Measurements from ENCODE around the gene PCDHGB2.
"Not testable (repeated sequence)": the region's sequence is repeated elsewhere in the genome, so short reads cannot be mapped to it uniquely, and the experiment has no call there.

Gene PCDHGB2

DNA sequence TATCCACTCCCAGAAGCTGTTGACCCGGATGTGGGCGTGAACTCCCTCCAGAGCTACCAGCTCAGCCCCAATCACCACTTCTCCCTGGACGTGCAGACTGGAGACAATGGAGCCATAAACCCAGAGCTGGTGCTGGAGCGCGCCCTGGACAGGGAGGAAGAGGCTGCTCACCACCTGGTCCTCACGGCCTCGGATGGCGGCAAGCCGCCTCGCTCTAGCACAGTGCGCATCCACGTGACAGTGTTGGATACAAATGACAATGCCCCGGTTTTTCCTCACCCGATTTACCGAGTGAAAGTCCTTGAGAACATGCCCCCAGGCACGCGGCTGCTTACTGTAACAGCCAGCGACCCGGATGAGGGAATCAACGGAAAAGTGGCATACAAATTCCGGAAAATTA lies 33.5 kb downstream of the PCDHGB2 start:
- H3K27me3 ChIP-seq (ENCODE audit: control insufficient read depth, insufficient read depth, low read length), result no peaks in the 10 kb centered on the region
- peaks cover 33% of the 10 kb centered on the region for H3K9me3 ChIP-seq (ENCODE audit: control insufficient read depth, low read depth, low read length)
- H3K4me3 ChIP-seq (ENCODE audit: low read length), result no peak overlapping the region
- no peak overlapping the region for H3K9ac ChIP-seq (ENCODE audit: low read length)
- H3K36me3 ChIP-seq (ENCODE audit: control insufficient read depth, low read depth, low read length), result no peaks in the 10 kb centered on the region
- no peak overlapping the region for H3K27ac ChIP-seq (ENCODE audit: low read length)
- H3K4me1 ChIP-seq (ENCODE audit: control insufficient read depth, low read depth, low read length), result no peaks in the 10 kb centered on the region

GRCh38 chr5:141394401-141395187 lies 34.8 kb downstream of the PCDHGB2 start:
- not testable (repeated sequence) for H3K27me3 ChIP-seq (ENCODE audit: control insufficient read depth, insufficient read depth, low read length); H3K36me3 ChIP-seq (ENCODE audit: control insufficient read depth, low read depth, low read length); H3K9ac ChIP-seq (ENCODE audit: low read length); H3K4me3 ChIP-seq (ENCODE audit: low read length); H3K4me1 ChIP-seq (ENCODE audit: control insufficient read depth, low read depth, low read length); H3K27ac ChIP-seq (ENCODE audit: low read length)
- peaks cover 34% of the 10 kb centered on the region for H3K9me3 ChIP-seq (ENCODE audit: control insufficient read depth, low read depth, low read length)

DNA sequence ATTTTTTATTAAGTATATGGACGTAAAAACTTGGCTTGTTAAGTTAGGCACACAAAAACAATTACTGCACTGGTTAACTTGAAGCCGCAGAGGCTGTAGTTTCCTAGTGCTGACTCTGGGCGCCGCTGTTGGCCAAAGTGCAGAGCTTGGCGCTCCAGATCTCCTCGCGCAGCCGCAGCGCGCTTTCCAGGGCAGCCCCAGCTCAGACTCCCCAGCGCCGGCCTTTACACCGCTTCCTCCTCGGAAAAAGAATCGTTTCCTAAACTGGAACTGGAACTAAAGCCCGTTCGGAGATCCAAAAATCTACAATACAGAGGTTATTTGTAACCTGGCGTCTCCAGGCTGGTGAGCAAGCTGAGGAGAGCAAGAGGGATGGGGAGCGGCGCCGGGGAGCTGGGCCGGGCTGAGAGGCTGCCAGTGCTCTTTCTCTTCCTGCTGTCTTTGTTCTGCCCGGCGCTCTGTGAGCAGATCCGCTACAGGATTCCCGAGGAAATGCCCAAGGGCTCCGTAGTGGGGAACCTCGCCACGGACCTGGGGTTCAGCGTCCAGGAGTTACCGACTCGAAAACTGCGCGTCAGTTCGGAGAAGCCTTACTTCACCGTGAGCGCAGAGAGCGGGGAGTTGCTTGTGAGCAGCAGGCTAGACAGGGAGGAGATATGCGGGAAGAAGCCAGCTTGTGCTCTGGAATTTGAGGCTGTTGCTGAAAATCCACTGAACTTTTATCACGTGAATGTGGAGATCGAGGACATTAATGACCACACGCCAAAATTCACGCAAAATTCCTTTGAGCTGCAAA lies 38.2 kb downstream of the PCDHGB2 start, which contains the start of gene PCDHGB5:
PCDHGB5 (plus strand) TSS at position 192 of the 796 bp plus-strand sequence; CDS start at position 373, 181 bp downstream.
- peaks cover 24% of the 10 kb centered on the region for H3K9me3 ChIP-seq (ENCODE audit: control insufficient read depth, low read depth, low read length)
- not testable (repeated sequence) for H3K27me3 ChIP-seq (ENCODE audit: control insufficient read depth, insufficient read depth, low read length); H3K4me3 ChIP-seq (ENCODE audit: low read length); H3K36me3 ChIP-seq (ENCODE audit: control insufficient read depth, low read depth, low read length); H3K27ac ChIP-seq (ENCODE audit: low read length); H3K9ac ChIP-seq (ENCODE audit: low read length); H3K4me1 ChIP-seq (ENCODE audit: control insufficient read depth, low read depth, low read length)

DNA sequence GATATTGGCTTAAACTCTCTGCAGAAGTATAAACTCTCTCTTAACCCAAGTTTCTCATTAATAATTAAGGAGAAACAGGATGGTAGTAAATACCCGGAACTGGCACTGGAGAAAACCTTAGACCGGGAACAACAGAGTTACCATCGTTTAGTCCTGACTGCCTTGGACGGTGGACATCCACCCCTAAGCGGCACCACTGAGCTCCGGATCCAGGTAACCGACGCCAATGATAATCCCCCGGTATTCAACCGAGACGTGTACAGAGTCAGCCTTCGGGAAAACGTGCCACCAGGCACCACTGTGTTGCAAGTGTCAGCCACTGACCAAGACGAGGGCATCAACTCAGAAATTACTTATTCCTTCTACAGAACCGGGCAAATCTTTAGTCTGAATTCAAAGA lies 38.8 kb downstream of the PCDHGB2 start:
- no peaks in the 10 kb centered on the region for H3K27me3 ChIP-seq (ENCODE audit: control insufficient read depth, insufficient read depth, low read length)
- peaks cover 24% of the 10 kb centered on the region for H3K9me3 ChIP-seq (ENCODE audit: control insufficient read depth, low read depth, low read length)
- H3K4me3 ChIP-seq (ENCODE audit: low read length), result no peak overlapping the region
- H3K4me1 ChIP-seq (ENCODE audit: control insufficient read depth, low read depth, low read length), result no peaks in the 10 kb centered on the region
- no peaks in the 10 kb centered on the region for H3K36me3 ChIP-seq (ENCODE audit: control insufficient read depth, low read depth, low read length)
- H3K9ac ChIP-seq (ENCODE audit: low read length), result no peak overlapping the region
- H3K27ac ChIP-seq (ENCODE audit: low read length), result no peak overlapping the region

GRCh38 chr5:141399555-141400258 lies 39.9 kb downstream of the PCDHGB2 start:
- Histone ChIP-seq H3K27me3 (ENCODE audit: control insufficient read depth, insufficient read depth, low read length) (no peaks in the 10 kb centered on the region), H3K4me3 (ENCODE audit: low read length) (no peak overlapping the region), H3K27ac (ENCODE audit: low read length) (no peak overlapping the region), H3K9me3 (ENCODE audit: control insufficient read depth, low read depth, low read length) (peaks cover 19% of the 10 kb centered on the region), H3K36me3 (ENCODE audit: control insufficient read depth, low read depth, low read length) (no peaks in the 10 kb centered on the region), H3K4me1 (ENCODE audit: control insufficient read depth, low read depth, low read length) (no peaks in the 10 kb centered on the region), H3K9ac (ENCODE audit: low read length) (no peak overlapping the region)

- H3K9me3 ChIP-seq (ENCODE audit: control insufficient read depth, low read depth, low read length), result peaks cover 14% of the 10 kb centered on the region
- no peak within 1 kb of the TSS for H3K27ac ChIP-seq (ENCODE audit: low read length)
- no peaks in the 10 kb centered on the region for H3K36me3 ChIP-seq (ENCODE audit: control insufficient read depth, low read depth, low read length)
- H3K4me3 ChIP-seq (ENCODE audit: low read length), result no peak within 1 kb of the TSS
- no peaks in the 10 kb centered on the region for H3K4me1 ChIP-seq (ENCODE audit: control insufficient read depth, low read depth, low read length)
- no peak within 1 kb of the TSS for H3K9ac ChIP-seq (ENCODE audit: low read length)
- H3K27me3 ChIP-seq (ENCODE audit: control insufficient read depth, insufficient read depth, low read length), result no peaks in the 10 kb centered on the region
Measured at GRCh38 chr5:141402553-141403243, 42.9 kb downstream of the PCDHGB2 start, which contains the start of gene PCDHGA9. Gene PCDHGA9, plus strand, starts transcription at chr5:141402778. Its CDS starts 175 bp downstream, at chr5:141402953.

- Histone ChIP-seq H3K9me3 (ENCODE audit: control insufficient read depth, low read depth, low read length) (peaks cover 14% of the 10 kb centered on the region), H3K4me3 (ENCODE audit: low read length) (no peak overlapping the region), H3K36me3 (ENCODE audit: control insufficient read depth, low read depth, low read length) (no peaks in the 10 kb centered on the region), H3K9ac (ENCODE audit: low read length) (no peak overlapping the region), H3K4me1 (ENCODE audit: control insufficient read depth, low read depth, low read length) (no peaks in the 10 kb centered on the region), H3K27me3 (ENCODE audit: control insufficient read depth, insufficient read depth, low read length) (no peaks in the 10 kb centered on the region), H3K27ac (ENCODE audit: low read length) (no peak overlapping the region)
Measured at GRCh38 chr5:141403387-141403786, 43.6 kb downstream of the PCDHGB2 start.

GRCh38 chr5:141407790-141408505 lies 48.2 kb downstream of the PCDHGB2 start, which contains the start of gene PCDHGB6:
Gene PCDHGB6, plus strand, starts transcription at chr5:141408021. Its CDS starts 182 bp downstream, at chr5:141408203.
- Histone ChIP-seq H3K27me3 (ENCODE audit: control insufficient read depth, insufficient read depth, low read length) (peaks cover 11% of the 10 kb centered on the region), H3K9ac (ENCODE audit: low read length) (peak within 1 kb of the TSS; percentile 69), H3K4me3 (ENCODE audit: low read length) (peak within 1 kb of the TSS; percentile 71)
- H3K36me3 ChIP-seq (ENCODE audit: control insufficient read depth, low read depth, low read length); H3K9me3 ChIP-seq (ENCODE audit: control insufficient read depth, low read depth, low read length); H3K4me1 ChIP-seq (ENCODE audit: control insufficient read depth, low read depth, low read length); H3K27ac ChIP-seq (ENCODE audit: low read length): not testable (repeated sequence)

GRCh38 chr5:141409598-141410306 lies 50.0 kb downstream of the PCDHGB2 start:
- H3K27ac ChIP-seq (ENCODE audit: low read length), result no peak overlapping the region
- H3K27me3 ChIP-seq (ENCODE audit: control insufficient read depth, insufficient read depth, low read length), result peaks cover 11% of the 10 kb centered on the region

DNA sequence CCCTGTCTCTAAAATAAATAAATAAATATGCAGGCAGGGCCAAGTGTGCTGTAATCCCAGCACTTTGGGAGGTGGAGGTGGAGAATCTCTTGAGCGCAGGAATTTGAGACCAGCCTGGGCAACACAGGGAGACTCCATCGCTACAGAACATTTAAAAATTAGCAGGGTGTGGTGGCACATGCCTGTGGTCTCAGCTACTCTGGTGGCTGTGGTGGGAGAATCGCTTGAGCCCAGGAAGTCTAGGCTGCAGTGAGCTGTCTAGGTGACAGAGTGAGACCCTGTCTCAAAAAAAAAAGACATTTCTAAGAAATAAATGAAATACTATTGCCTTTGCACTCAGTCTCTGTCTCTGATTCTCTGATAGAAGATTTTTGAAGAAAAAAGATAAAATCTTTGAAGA lies 51.8 kb downstream of the PCDHGB2 start:
- no peak overlapping the region for H3K27ac ChIP-seq (ENCODE audit: low read length)
- H3K27me3 ChIP-seq (ENCODE audit: control insufficient read depth, insufficient read depth, low read length), result peaks cover 11% of the 10 kb centered on the region
- H3K36me3 ChIP-seq (ENCODE audit: control insufficient read depth, low read depth, low read length), result no peaks in the 10 kb centered on the region
- H3K4me3 ChIP-seq (ENCODE audit: low read length), result no peak overlapping the region
- no peak overlapping the region for H3K9ac ChIP-seq (ENCODE audit: low read length)
- no peaks in the 10 kb centered on the region for H3K4me1 ChIP-seq (ENCODE audit: control insufficient read depth, low read depth, low read length)
- H3K9me3 ChIP-seq (ENCODE audit: control insufficient read depth, low read depth, low read length), result peaks cover 6% of the 10 kb centered on the region

More at GRCh38 chr5:141409598-141410306, 50.0 kb downstream of the PCDHGB2 start:
- no peak overlapping the region for H3K9ac ChIP-seq (ENCODE audit: low read length)
- H3K36me3 ChIP-seq (ENCODE audit: control insufficient read depth, low read depth, low read length), result no peaks in the 10 kb centered on the region
- peaks cover 6% of the 10 kb centered on the region for H3K9me3 ChIP-seq (ENCODE audit: control insufficient read depth, low read depth, low read length)
- no peaks in the 10 kb centered on the region for H3K4me1 ChIP-seq (ENCODE audit: control insufficient read depth, low read depth, low read length)
- no peak overlapping the region for H3K4me3 ChIP-seq (ENCODE audit: low read length)
